Gastrocnemius medialis (tissue), 4 donors: Measurements from ENCODE around the gene VWA8. TPM values are rescaled to one million over a fixed set of nuclear protein-coding genes. Genes with fewer than 3 reads are reported as not detected.
"Not testable (repeated sequence)": the region's sequence is repeated elsewhere in the genome, so short reads cannot be mapped to it uniquely, and the experiment has no call there.

Experiments
- ATAC-seq, 2 donors: fragments of 150-250 bp; one replicate each; pipeline ENCODE4 v1.9.1; 2016
- DNase-seq, 2 donors: peaks; one replicate each; pipeline ENCODE4 v3.0.0-alpha.2; 2019
- H3K27ac ChIP-seq, 4 donors: fragments of 200-600 bp; sonication (generic); 1 replicate in 1 of 4; 2 replicates in 3 of 4; pipeline ENCODE4 v1.5.1; 2016 to 2018; ENCODE audit warnings: mild to moderate bottlenecking in 2 of 4, moderate library complexity in 1 of 4
- H3K27me3 ChIP-seq, 3 donors: fragments of 200-600 bp; sonication (generic) in 2 of 3; 1 replicate in 1 of 3; 2 replicates in 2 of 3; pipeline versions ENCODE4 v1.5.1 to v1.6.0; 2016 to 2019; ENCODE audit warnings: mild to moderate bottlenecking in 1 of 3, moderate library complexity in 1 of 3
- H3K36me3 ChIP-seq, 2 donors: fragments of 200-600 bp; sonication (generic) in 1 of 2; one replicate each; pipeline ENCODE4 v1.5.1; 2017 to 2018
- H3K4me1 ChIP-seq, 2 donors: fragments of 200-600 bp; sonication (generic) in 1 of 2; one replicate each; pipeline ENCODE4 v1.5.1; 2016 to 2017; ENCODE audit warnings: mild to moderate bottlenecking in 2 of 2
- H3K4me3 ChIP-seq, 4 donors: fragments of 200-600 bp; sonication (generic) in 3 of 4; 1 replicate in 1 of 4; 2 replicates in 3 of 4; pipeline ENCODE4 v1.5.1; 2016 to 2019; ENCODE audit warnings: mild to moderate bottlenecking in 2 of 4
- H3K9me3 ChIP-seq, 3 donors: fragments of 200-600 bp; sonication (generic) in 2 of 3; 1 replicate in 1 of 3; 2 replicates in 2 of 3; pipeline ENCODE4 v1.5.1; 2016 to 2019
- POLR2A ChIP-seq, 2 donors: fragments of 450-650 bp; IDR thresholded peaks; one replicate each; pipeline ENCODE4 v1.6.1; 2017; ENCODE audit warnings: antibody characterized with exemption in 2 of 2, mild to moderate bottlenecking in 2 of 2, moderate library complexity in 2 of 2
- in situ Hi-C, 4 donors: fragments of 200-750 bp; cut with MboI; loops; one replicate each; pipeline versions ENCODE4 v1.15.0 to v1.8.0; 2017; ENCODE audit warnings: low sequenced_read_pairs in 4 of 4
- intact Hi-C: fragments of 100-400 bp; cut with DNase I; formaldehyde crosslinking; loops from one replicate; pipeline ENCODE4 v1.15.1; 2023; ENCODE audit warnings: low total_unique reads
- total RNA-seq, 4 donors: library from RNA; depleted of rRNA; stranded (reverse); fragments of >200 nt; gene quantifications; one replicate each; pipeline versions ENCODE4 v1.1.0 to v1.2.3, GENCODE V29; 2016
- TF ChIP-seq, protein P1 (sequence below), 5 experiments: fragments of 450-650 bp in 3 of 5; fragments of 200-600 bp in 2 of 5; sonication (generic) in 2 of 5; IDR thresholded peaks in 4 of 5; conservative IDR thresholded peaks in 1 of 5; 1 replicate in 4 of 5; 2 replicates in 1 of 5; pipeline ENCODE4 v1.5.1; 2016 to 2019; ENCODE audit warnings: antibody characterized with exemption in 5 of 5, mild to moderate bottlenecking in 3 of 5, moderate library complexity in 3 of 5

The VWA8 gene
- total RNA-seq, 4 donors from 2014 or later, result 24.7 to 37.9 (median 29.7) TPM

DNA sequence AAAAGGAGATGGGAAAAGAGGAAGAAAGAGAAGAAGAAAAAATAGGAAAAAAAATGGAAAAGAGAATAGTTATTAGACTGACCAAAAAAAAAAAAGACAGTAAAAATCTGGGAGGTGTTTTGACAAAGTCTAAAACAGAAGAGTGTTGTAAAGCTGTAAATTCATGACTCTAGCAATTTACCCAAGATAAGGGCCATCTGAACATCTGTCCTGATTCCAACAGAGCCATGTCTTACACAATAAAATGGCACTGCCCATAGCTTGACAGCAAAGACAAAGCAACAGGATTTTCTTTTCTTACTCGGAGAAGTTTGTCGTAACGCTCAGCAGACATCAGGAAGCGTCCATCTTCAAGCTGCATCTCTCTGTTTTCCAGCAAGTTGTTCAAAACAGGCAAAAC lies 69.8 kb downstream of the VWA8 start:
- Histone ChIP-seq H3K27me3 (no peaks in the 10 kb centered on the region), H3K36me3 (peaks cover 0 to under 1% of the 10 kb centered on the region in 2 donors), H3K27ac (no peak overlapping the region), H3K4me1 (peaks cover 0 to 7% of the 10 kb centered on the region in 2 donors), H3K9me3 (no peaks in the 10 kb centered on the region), H3K4me3 (no peak overlapping the region)
- intact Hi-C loops (no loop called here), in situ Hi-C loops (no loop called here)
- ATAC-seq, result no peak
- TF ChIP-seq, protein P1, sequence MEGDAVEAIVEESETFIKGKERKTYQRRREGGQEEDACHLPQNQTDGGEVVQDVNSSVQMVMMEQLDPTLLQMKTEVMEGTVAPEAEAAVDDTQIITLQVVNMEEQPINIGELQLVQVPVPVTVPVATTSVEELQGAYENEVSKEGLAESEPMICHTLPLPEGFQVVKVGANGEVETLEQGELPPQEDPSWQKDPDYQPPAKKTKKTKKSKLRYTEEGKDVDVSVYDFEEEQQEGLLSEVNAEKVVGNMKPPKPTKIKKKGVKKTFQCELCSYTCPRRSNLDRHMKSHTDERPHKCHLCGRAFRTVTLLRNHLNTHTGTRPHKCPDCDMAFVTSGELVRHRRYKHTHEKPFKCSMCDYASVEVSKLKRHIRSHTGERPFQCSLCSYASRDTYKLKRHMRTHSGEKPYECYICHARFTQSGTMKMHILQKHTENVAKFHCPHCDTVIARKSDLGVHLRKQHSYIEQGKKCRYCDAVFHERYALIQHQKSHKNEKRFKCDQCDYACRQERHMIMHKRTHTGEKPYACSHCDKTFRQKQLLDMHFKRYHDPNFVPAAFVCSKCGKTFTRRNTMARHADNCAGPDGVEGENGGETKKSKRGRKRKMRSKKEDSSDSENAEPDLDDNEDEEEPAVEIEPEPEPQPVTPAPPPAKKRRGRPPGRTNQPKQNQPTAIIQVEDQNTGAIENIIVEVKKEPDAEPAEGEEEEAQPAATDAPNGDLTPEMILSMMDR (IDR thresholded peaks at IDR 0.05 in 4 of 5, conservative IDR thresholded peaks at IDR 0.05 in 1 of 5), result no peak
- TF ChIP-seq POLR2A (IDR thresholded peaks at IDR 0.05), result no peak
- no peak for DNase-seq

DNA sequence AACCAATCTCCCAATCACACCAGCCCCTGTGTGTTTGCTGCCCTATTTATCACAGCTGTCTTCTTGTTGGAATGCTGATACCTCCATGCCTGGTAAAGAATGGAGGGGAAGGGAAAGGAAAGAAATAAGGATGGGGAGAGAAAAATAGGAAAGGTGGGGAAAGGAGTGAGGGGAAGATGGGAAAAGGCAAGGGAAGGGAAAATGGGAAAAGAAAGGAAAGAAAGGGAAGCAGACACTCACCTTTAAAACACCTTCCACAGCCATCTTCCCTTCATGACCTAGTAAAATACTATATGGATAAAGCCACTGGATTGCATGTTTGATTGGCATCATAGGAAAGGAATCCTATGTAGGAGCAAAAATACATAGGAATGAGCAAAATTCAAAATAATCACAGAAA lies 77.8 kb downstream of the VWA8 start:
- intact Hi-C loops (no loop called here), in situ Hi-C loops (no loop called here)
- TF ChIP-seq, protein P1 (IDR thresholded peaks at IDR 0.05 in 4 of 5, conservative IDR thresholded peaks at IDR 0.05 in 1 of 5), result no peak
- no peak for TF ChIP-seq POLR2A (IDR thresholded peaks at IDR 0.05)
- H3K27me3 ChIP-seq, result no peaks in the 10 kb centered on the region
- H3K4me1 ChIP-seq, result peaks cover 0 to 7% of the 10 kb centered on the region in 2 donors
- DNase-seq (no peak), ATAC-seq (no peak)
- H3K9me3 ChIP-seq, result no peaks in the 10 kb centered on the region
- no peak overlapping the region for H3K4me3 ChIP-seq
- H3K36me3 ChIP-seq, result peaks cover 0 to 31% of the 10 kb centered on the region in 2 donors
- no peak overlapping the region for H3K27ac ChIP-seq

DNA sequence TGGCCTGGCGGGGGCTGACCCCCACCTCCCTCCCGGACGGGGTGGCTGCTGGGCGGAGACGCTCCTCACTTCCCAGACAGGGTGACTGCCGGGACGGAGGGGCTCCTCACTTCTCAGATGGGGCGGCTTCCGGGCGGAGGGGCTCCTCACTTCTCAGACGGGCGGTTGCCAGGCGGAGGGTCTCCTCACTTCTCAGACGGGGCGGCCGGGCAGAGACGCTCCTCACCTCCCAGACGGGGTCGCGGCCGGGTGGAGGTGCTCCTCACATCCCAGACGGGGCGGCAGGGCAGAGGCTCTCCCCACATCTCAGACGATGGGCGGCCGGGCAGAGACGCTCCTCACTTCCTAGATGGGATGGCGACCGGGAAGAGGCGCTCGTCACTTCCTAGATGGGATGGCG lies 79.0 kb downstream of the VWA8 start:
- ATAC-seq, intact Hi-C loops, H3K4me1 ChIP-seq, in situ Hi-C loops, H3K27me3 ChIP-seq, H3K27ac ChIP-seq, H3K9me3 ChIP-seq, DNase-seq, H3K4me3 ChIP-seq: not testable (repeated sequence)
- H3K36me3 ChIP-seq, result peaks cover 0 to 34% of the 10 kb centered on the region in 2 donors

DNA sequence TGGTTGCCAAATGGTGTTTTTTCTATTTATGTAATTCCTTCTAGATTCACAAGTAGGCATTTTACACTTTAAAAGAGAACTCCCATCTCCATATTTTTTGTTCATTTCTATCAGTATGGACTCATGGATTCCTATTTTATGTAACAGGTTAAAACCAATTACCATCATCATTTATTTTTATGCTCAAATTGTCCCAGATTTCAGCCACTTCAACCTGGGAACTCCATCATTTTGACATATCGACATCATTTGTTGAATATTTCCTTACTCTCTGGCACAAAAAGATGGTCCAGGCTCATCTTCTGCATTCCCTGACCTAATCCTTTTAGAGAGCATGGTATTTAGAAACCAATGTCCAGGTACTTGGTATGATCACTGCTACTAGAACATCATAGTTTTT lies 79.9 kb downstream of the VWA8 start:
- Histone ChIP-seq H3K4me1 (no peaks in the 10 kb centered on the region), H3K36me3 (peaks cover 0 to 32% of the 10 kb centered on the region in 2 donors), H3K27me3 (no peaks in the 10 kb centered on the region), H3K27ac (no peak overlapping the region), H3K4me3 (no peak overlapping the region), H3K9me3 (no peaks in the 10 kb centered on the region)
- in situ Hi-C loops (no loop called here), intact Hi-C loops (no loop called here)
- TF ChIP-seq POLR2A (IDR thresholded peaks at IDR 0.05), result no peak
- TF ChIP-seq, protein P1 (IDR thresholded peaks at IDR 0.05 in 4 of 5, conservative IDR thresholded peaks at IDR 0.05 in 1 of 5), result no peak
- no peak for ATAC-seq
- no peak for DNase-seq

DNA sequence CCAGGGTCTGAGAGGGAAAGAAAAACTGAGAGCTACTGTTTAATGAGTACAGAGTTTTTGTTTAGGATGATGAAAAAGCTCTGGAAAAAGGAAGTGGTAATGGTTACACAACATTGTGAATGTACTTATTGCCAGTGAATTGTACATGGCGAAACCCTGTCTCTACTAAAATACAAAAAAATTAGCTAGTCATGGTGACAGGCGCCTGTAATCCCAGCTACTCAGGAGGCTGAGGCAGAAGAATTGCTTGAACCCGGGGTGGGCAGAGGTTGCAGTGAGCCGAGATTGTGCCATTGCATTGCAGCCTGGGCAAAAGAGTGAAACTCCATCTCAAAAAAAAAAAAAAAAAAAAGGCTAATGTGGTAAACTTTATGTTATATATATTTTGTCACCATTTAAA lies 96.3 kb downstream of the VWA8 start:
- Histone ChIP-seq H3K27ac (no peak overlapping the region), H3K4me1 (no peaks in the 10 kb centered on the region), H3K36me3 (peaks cover 5 to 28% of the 10 kb centered on the region in 2 donors), H3K9me3 (no peaks in the 10 kb centered on the region), H3K4me3 (no peak overlapping the region), H3K27me3 (no peaks in the 10 kb centered on the region)
- in situ Hi-C loops (no loop called here), intact Hi-C loops (no loop called here)
- no peak for ATAC-seq
- no peak for DNase-seq
- no peak for TF ChIP-seq POLR2A (IDR thresholded peaks at IDR 0.05)
- TF ChIP-seq, protein P1 (IDR thresholded peaks at IDR 0.05 in 4 of 5, conservative IDR thresholded peaks at IDR 0.05 in 1 of 5), result no peak

DNA sequence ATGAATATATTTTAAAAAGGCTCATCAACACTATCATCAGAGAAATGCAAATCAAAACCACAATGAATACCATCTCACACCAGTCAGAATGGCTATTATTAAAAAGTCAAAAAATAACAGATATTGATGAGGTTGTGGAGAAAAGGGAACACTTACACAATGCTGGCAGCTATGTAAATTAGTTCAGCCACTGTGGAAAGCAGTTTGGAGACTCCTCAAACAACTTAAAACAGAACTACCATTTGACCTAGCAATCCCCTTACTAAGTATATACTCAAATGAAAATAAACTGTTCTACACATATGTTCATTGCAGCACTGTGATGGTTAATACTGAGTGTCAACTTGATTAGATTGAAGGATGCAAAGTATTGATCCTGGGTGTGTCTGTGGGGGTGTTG lies 98.2 kb downstream of the VWA8 start:
- H3K9me3 ChIP-seq, H3K4me1 ChIP-seq, H3K4me3 ChIP-seq, intact Hi-C loops, DNase-seq, H3K27ac ChIP-seq, in situ Hi-C loops, ATAC-seq, H3K27me3 ChIP-seq: not testable (repeated sequence)
- H3K36me3 ChIP-seq, result peaks cover 5 to 21% of the 10 kb centered on the region in 2 donors
